Kidney epithelial cell (primary cell): ENCODE data around the gene PLEKHG5. TPM values are rescaled to one million over a fixed set of nuclear protein-coding genes. Genes with fewer than 3 reads are reported as not detected.

Source experiments
- DNase-seq: peaks from one replicate; pipeline ENCODE4 v3.0.0-alpha.2; 2010; ENCODE audit warnings: low read depth
- H3K27me3 ChIP-seq: 2 replicates; pipeline ENCODE4 v1.6.0; 2011; ENCODE audit warnings: low read length; ENCODE audit not compliant: control insufficient read depth, insufficient read depth
- H3K36me3 ChIP-seq: 2 replicates; pipeline ENCODE4 v1.5.1; 2011; ENCODE audit warnings: low read length; ENCODE audit not compliant: control insufficient read depth, insufficient read depth
- H3K4me3 ChIP-seq: 2 replicates; pipeline ENCODE4 v1.5.1; 2011; ENCODE audit warnings: low read depth, mild to moderate bottlenecking, control low read depth, low read length
- CTCF ChIP-seq: IDR thresholded peaks from 2 replicates; pipeline ENCODE4 v1.5.1; 2011; ENCODE audit warnings: mild to moderate bottlenecking, moderate library complexity, low read length, control low read depth, inconsistent platforms; ENCODE audit not compliant: insufficient read depth, poor library complexity, severe bottlenecking
- total RNA-seq: library from RNA; depleted of rRNA; stranded (reverse); fragments of >200 nt; gene quantifications from 2 replicates; pipeline ENCODE4 v1.2.3, GENCODE V29; 2015

Gene PLEKHG5
- total RNA-seq, 1 donor from 2014 or later: 26.4 TPM

- DNase-seq: no peak
- H3K27me3 ChIP-seq: peaks cover 11% of the 10 kb centered on the region
- no peak overlapping the region for H3K4me3 ChIP-seq
- no peak for TF ChIP-seq CTCF
- no peaks in the 10 kb centered on the region for H3K36me3 ChIP-seq
Measured at GRCh38 chr1:6501279-6501813, 9.9 kb upstream of the PLEKHG5 start.

- TF ChIP-seq CTCF: no peak
- H3K36me3 ChIP-seq: no peaks in the 10 kb centered on the region
- DNase-seq: no peak
- no peak overlapping the region for H3K4me3 ChIP-seq
- peaks cover 11% of the 10 kb centered on the region for H3K27me3 ChIP-seq
Measured at GRCh38 chr1:6500544-6501278, 9.2 kb upstream of the PLEKHG5 start.

- no peak overlapping the region for H3K4me3 ChIP-seq
- TF ChIP-seq CTCF: no peak
- H3K36me3 ChIP-seq: no peaks in the 10 kb centered on the region
- peaks cover 11% of the 10 kb centered on the region for H3K27me3 ChIP-seq
- DNase-seq: no peak
Measured at GRCh38 chr1:6499296-6499695, 7.8 kb upstream of the PLEKHG5 start.

GRCh38 chr1:6498576-6499111, 7.2 kb upstream of the PLEKHG5 start:
- Histone ChIP-seq H3K27me3 (peaks cover 11% of the 10 kb centered on the region), H3K4me3 (no peak overlapping the region)
- no peak for DNase-seq

GRCh38 chr1:6497867-6498575, 6.6 kb upstream of the PLEKHG5 start:
- no peak for TF ChIP-seq CTCF
- H3K4me3 ChIP-seq: peak overlapping the region; percentile 64
- H3K36me3 ChIP-seq: no peaks in the 10 kb centered on the region
- no peak for DNase-seq
- peaks cover 11% of the 10 kb centered on the region for H3K27me3 ChIP-seq

More at GRCh38 chr1:6498576-6499111, 7.2 kb upstream of the PLEKHG5 start:
- no peak for TF ChIP-seq CTCF
- no peaks in the 10 kb centered on the region for H3K36me3 ChIP-seq
